Esophagus mucosa (tissue), 1 donor: ENCODE data around the gene CAPS2. TPM values are rescaled to one million over a fixed set of nuclear protein-coding genes. Genes with fewer than 3 reads are reported as not detected.
A peak's percentile ranks its signal among the peaks of the same experiment; 100 is the strongest.

Experiments used
- ATAC-seq: fragments of 200-7000 bp; cut with Tn5 transposase; one replicate; pipeline ENCODE4 v1.9.1; 2020
- total RNA-seq: library from RNA; stranded (reverse); gene quantifications from one replicate; pipeline ENCODE4 v1.2.4, GENCODE V29; 2023
- donor health status: DM: yes; HTN: yes; CAD: no.

The CAPS2 gene
- total RNA-seq, 1 donor from 2014 or later: 5.8 TPM

DNA sequence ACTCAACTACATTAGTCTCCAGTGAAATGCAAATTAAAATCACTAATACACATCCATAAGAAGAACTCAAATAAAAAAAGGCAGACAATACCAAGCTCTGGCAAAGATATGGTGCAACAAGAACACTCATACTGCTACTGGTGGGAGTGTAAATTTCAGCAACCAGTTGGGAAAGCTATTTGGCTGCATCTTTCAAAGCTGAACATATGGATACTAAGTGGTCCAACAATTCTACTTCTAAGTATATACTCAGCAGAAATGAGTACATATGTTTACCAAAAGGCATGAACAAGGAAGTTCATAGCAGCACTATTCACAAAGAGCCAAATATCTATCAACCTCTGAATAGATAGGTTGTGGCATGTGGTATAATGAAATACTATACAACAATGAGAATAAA lies 27.3 kb downstream of the CAPS2 start:
- ATAC-seq: no peak

DNA sequence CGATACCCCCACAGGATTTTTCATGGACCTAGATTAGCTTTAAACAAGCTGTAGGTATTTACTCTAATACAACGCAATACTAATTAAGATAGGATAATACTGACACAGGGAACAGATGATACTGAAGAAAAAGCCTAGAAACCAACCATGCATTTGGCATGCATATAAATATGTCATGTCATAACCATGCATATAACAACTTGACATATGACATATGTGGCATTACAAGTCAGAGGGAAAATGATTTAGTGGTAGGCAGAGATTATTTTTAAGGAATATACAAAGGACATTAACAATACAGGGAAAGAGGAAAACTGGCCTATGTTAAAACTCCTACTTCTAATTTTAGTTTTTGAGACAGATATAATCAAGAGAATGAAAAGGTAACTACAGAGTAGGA lies 27.9 kb downstream of the CAPS2 start:
- no peak for ATAC-seq

DNA sequence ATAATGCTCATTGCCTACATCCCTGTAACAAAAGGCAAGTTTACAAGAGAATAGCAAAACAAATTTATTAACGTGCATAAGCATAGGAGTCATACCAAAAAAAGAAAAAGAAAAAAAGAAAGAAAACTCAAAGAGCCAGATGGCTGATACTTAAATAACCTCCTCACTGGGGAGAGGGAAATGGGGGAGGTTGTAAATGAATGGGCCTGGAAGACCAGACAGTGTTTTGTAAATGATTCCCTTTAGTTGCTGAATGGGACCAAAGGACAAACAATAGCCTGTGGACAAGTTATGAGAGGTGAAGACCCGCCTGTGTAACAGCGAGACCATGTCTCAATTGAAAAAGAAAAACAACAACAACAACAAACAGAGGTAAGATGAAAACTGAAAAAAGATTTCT lies 35.3 kb downstream of the CAPS2 start:
- ATAC-seq: no peak

DNA sequence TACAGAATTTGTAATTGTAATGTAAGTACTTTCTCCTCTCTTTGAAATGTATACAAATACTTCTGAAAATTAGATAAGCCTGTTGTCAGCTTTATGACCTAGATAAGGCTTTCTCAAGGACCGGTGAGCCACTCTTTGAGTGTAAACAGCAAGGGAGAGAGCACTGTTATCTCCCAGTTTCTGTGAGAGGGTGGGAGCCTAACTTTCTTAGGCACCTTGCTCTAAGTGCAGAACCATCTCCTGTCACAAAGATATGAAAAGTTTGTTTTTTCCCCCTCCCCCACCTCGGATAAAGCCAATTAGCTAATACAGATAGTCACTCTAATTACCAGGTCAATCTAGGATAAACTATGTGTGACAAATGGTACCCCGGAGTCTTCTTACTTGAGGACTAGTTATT lies 35.8 kb downstream of the CAPS2 start:
- ATAC-seq: no peak

DNA sequence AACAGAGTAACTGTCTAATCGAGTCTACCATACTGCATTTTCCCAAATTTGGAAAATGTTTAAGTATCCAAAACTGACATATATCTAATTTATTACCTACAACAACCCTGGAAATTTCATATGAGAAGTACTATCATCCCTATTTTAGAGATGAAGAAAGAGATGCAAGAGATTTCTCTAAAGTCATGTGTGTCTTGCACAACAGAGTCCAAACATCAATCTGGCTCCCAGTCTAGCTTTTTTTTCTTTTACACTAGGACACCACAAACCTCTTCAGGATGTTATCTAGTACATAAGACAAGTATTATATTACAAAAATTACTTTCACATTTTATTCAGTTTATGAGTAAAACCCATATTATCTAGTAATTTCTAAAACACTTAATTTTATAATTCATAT lies 39.1 kb downstream of the CAPS2 start:
- no peak for ATAC-seq

DNA sequence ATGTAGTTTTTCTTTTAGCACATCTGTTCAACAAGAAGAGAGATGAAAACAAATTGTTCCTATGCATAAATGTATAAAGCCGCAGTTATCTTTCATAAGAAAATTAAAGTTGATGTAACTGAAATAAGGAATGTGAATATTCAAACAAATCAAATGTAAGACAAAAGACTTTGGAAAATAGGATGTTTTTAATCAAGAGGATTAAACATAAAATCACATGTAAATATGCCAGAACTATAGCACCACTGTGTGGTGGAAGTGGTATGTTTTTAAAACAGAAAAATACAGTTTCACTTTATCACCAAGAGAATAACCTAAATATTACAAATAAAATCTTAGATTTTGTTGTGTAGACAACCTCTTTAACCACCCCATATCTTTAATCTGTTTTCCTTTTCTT lies 40.4 kb downstream of the CAPS2 start:
- no peak for ATAC-seq

DNA sequence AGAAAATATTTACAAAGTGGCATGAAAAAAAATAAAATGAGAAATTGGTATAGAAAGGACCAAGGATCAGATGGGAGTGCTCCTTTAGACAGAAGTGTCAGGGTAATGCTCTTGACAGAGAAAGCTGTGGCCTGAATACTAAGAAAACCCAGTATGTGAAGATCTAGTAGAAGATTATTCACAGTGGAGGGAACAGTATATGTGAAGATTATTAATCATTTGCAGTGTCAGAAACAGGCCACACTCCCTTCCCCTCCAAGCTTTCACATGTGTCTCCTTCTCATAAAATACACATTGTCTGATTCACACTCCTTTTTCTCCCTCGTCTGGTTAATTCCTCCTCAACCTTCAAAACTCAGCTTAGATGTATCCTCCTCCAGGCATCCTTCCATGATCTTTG lies 41.3 kb downstream of the CAPS2 start:
- ATAC-seq: peak; percentile 43

DNA sequence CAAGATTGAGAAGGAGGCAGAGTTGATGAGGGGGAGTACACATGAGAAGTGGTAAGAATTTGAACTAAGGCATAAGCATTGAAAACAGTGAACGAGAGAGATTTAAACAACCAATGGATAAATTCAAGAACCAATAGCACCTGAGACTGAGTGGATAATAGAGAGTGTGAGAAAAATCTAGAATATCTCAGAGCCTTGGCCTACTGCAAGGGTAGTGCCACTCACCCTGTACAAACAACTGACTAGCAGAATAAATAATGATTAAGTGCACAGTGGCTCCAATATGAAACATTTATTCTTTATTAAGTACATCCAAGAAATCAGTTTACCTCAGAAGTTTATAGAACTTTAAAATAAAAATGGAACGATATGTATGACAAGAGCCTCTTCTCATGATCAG lies 54.4 kb downstream of the CAPS2 start:
- ATAC-seq: no peak

DNA sequence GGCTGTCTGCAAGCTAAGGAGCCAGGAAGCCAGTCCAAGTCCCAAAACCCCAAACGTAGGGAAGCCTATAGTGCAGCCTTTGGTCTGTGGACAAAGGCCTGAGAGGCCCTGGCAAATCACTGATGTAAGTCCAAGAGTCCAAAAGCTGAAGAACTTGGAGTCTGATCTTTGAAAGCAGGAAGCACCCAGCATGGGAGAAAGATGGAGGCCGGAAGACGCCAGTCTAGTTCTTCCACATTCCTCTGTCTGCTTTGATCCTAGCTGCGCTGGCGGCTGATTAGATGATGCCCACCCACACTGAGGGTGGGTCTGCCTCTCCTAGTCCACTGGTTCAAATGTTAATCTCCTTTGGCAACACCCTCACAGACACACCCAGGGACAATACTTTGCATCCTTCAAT lies 58.5 kb downstream of the CAPS2 start:
- peak; percentile 49 for ATAC-seq

DNA sequence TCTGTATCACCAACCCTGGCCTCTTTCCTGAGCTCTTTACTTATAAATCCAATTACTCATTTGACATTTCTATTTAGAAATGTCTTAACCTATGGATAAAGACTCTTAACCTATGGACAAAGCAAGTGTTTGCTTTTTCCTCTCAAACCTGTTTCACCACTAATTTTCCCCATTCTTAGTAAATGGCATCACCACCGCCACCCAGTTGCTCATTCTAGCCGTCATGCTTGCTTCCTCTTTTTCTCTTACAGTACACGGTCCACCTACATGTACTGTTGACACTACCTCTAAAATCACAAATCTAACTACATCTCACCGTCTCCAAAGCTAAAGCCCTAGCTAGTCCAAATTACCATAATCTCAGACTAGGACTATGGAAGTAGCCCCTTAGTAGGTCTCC lies 60.0 kb downstream of the CAPS2 start:
- ATAC-seq: peak; percentile 98

DNA sequence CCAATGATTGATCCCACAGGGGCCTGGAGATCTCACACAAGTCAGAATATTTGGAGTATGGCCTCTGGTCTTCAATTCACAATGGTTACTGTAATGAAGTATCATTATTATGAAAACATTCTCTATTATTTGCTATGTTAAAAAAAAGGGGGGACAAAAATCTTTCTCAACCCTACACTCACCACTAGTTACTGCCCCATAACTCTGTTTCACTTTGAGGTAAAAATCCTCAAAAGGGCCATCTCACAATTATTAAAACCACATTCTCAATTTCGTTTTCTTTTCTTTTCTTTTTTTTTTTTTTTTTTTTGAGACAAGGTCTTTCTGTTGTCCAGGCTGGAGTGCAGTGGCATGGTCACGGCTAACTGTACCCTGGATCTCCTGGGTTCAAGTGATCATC lies 60.9 kb downstream of the CAPS2 start:
- ATAC-seq: no peak

DNA sequence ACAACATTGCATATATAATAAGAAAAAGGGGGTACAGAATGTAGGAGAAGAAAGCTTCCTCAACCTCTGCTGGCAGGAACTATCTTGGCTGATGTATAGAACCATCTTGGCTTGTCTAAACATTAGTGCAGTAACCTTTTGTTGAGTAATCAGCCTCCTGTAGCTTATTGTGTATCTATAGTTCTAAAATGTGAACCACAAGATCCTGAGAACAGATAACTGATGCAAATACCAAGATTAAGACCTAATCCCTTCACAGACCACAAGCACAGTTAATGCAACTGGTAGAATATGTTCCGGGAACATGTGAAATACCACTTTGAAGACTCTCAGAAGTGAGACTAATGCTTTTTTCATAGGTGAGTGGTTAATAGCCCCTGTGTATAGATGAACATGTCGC lies 69.8 kb downstream of the CAPS2 start:
- ATAC-seq: peak; percentile 55

DNA sequence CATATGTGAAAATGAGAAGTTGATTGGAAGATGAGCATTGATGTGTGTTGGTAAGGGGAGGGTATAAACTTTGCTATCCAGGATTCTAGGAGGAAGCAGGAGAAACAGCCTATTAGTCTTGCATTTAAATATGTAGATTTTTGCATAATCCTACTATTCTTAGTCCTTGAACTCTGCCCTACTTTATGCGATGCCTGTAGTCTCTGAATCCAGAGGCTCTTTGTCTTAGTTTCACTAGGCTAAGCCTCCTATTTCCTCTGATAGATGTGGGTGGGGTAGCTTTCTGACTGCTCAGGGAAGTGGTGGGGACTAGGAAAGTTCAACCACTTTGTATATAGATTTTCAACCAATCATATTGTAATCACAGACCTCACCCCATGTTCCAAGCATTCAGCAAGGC lies 71.0 kb downstream of the CAPS2 start:
- ATAC-seq: peak; percentile 46

DNA sequence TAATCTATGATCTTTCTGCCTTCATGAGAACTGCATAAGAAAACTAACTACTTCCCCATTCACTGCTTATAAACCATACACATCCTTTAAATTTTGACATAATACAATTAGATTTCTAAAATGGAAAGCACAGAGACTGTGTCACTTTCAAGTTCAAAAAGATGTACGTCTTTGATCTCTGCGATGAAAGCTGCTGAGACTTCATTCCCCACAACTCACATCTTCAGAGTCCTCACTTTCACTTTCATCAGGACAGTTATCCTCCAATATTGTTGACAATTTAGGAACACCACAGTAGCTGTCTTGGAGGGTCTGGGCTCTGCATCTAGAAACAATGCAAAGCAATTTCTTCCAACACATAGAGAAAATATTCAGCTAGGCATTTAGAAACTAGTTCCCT lies 72.6 kb downstream of the CAPS2 start:
- ATAC-seq: no peak

DNA sequence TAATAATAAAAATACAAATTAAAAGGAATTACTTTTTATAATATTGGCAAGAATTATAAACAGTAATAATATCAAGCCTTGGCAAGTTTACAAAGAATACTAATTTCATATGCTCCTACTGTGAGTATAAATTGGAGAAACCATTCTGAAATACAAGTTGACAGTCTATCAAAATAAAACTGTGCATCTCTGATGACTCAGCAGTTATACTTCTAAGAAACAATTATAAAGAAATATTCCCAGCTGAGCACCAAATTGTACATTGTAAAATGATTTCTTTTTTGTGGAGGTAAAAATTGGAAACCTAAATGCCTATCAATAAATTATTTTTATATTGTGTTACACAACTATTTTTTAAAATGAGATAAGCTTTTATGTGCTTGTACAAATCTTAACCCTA lies 85.0 kb downstream of the CAPS2 start:
- ATAC-seq: no peak

DNA sequence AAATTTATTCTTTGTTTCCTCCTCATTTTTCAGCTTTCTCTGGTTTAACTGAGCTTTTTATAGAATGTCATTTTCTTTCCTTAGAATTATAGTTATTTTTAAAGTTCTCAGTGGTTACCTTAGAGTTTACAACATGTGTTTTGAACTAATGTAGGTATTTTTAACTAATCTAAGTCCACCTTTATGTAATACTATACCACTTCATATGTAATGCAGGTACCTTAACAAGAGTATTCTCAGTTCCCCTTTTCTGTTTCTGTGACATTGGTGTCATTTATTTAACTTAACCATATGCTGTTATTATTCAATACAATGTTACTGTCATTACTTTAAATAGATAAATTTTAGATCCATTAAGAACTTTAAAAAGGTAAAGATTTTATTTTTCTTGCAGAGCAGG lies 90.1 kb downstream of the CAPS2 start:
- no peak for ATAC-seq

DNA sequence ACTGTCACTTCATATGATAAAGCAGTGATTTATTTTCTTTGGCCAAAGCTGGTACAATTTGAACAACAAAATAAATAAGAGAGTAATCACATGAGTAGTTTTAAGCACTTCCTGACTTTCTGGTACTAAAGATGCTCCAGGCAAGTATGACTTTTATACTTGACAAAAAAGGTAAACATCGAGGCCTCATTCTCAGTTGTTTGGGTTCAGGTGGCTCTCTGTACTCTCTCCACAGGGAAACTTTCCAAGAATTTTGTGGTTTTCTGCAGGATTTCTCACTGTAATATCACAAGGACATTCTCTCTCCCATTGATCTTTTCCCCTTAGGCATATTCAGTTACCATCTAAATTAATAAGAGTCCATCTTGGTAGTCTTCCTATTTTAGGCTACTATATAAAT lies 93.9 kb downstream of the CAPS2 start:
- no peak for ATAC-seq

DNA sequence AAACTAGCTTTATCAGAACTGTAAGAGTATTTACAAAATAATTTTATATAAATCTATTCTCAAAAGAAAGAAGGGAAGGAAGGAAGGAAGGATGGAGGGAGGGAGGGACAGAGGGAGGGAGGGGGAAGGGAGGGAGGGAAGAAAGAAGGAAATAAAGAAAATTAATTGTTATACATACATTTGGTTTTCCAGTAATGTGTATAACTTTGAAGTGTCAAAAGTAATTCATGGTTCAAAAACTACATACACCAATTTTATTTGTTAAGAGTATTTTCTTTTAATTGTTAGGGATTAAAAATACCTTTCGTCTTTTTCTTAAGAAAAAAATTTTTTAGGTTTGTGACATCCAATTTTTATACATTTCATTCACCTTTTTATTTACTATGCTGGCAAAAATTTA lies 103.0 kb downstream of the CAPS2 start:
- no peak for ATAC-seq

Other genes starting within 250 kb of the CAPS2 start
- gene KCNC2, start 120.5 kb downstream of the CAPS2 start, total RNA-seq: not detected
- gene GLIPR1L1, start 4.3 kb upstream of the CAPS2 start, total RNA-seq: not detected
- 0.24 TPM for gene GLIPR1L2, start 60.8 kb upstream of the CAPS2 start, total RNA-seq
- gene GLIPR1, start 150.4 kb upstream of the CAPS2 start, total RNA-seq: 4.1 TPM
- gene KRR1, start 181.3 kb upstream of the CAPS2 start, total RNA-seq: 46.7 TPM